ENCODE results near the gene DQX1. TPM values are rescaled to one million over a fixed set of nuclear protein-coding genes. Genes with fewer than 3 reads are reported as not detected.
A peak's percentile ranks its signal among the peaks of the same experiment; 100 is the strongest.

DQX1 gene
- total RNA-seq, 6 experiments from 2014 or later, result 0.14 to 0.40 TPM; not detected in 4

- no peak for TF ChIP-seq CTCF (IDR thresholded peaks at IDR 0.05)
- H3K9me3 Mint-ChIP-seq, result no peaks in the 10 kb centered on the region
- DNase-seq, result no peak
- no peak overlapping the region for H3K27ac Mint-ChIP-seq
- no peaks in the 10 kb centered on the region for H3K27me3 Mint-ChIP-seq (ENCODE audit: insufficient read depth)
- H3K36me3 Mint-ChIP-seq (ENCODE audit: low read depth), result peaks cover 9% of the 10 kb centered on the region
- H3K4me1 Mint-ChIP-seq (ENCODE audit: low read depth), result peaks cover 36% of the 10 kb centered on the region
- no peak overlapping the region for H3K4me3 Mint-ChIP-seq
These were observed 8.4 kb upstream of the DQX1 start for GRCh38 chr2:74534411-74534810.

- no peak for TF ChIP-seq CTCF (IDR thresholded peaks at IDR 0.05)
- Mint-ChIP-seq H3K36me3 (ENCODE audit: low read depth) (peaks cover 17% of the 10 kb centered on the region), H3K27ac (0 out of 2 replicates have a peak overlapping the region, but pooled peaks have one; percentile 32), H3K4me1 (ENCODE audit: low read depth) (peaks cover 39% of the 10 kb centered on the region), H3K4me3 (no peak overlapping the region), H3K9me3 (no peaks in the 10 kb centered on the region), H3K27me3 (ENCODE audit: insufficient read depth) (peaks cover 4% of the 10 kb centered on the region)
- no peak for DNase-seq
These were observed 7.4 kb upstream of the DQX1 start for GRCh38 chr2:74533464-74533863.

- DNase-seq, result peak; percentile 55
- peak; percentile 74 for TF ChIP-seq CTCF (IDR thresholded peaks at IDR 0.05)
- Mint-ChIP-seq H3K27ac (peak overlapping the region; percentile 74), H3K36me3 (ENCODE audit: low read depth) (peaks cover 23% of the 10 kb centered on the region), H3K9me3 (no peaks in the 10 kb centered on the region), H3K4me3 (peak overlapping the region; percentile 100), H3K27me3 (ENCODE audit: insufficient read depth) (peaks cover 4% of the 10 kb centered on the region), H3K4me1 (ENCODE audit: low read depth) (peaks cover 43% of the 10 kb centered on the region)
These were observed 6.2 kb upstream of the DQX1 start for GRCh38 chr2:74532222-74532621.

GRCh38 chr2:74531666-74532065 is 5.6 kb upstream of the DQX1 start:
- H3K27ac Mint-ChIP-seq, result peak overlapping the region; percentile 74
- peak overlapping the region; percentile 100 for H3K4me3 Mint-ChIP-seq
- H3K9me3 Mint-ChIP-seq, result no peaks in the 10 kb centered on the region
- H3K27me3 Mint-ChIP-seq (ENCODE audit: insufficient read depth), result peaks cover 4% of the 10 kb centered on the region
- H3K4me1 Mint-ChIP-seq (ENCODE audit: low read depth), result peaks cover 37% of the 10 kb centered on the region
- TF ChIP-seq CTCF (IDR thresholded peaks at IDR 0.05), result no peak
- no peak for DNase-seq
- H3K36me3 Mint-ChIP-seq (ENCODE audit: low read depth), result peaks cover 29% of the 10 kb centered on the region

GRCh38 chr2:74530239-74531187 is 4.5 kb upstream of the DQX1 start:
- peak; percentile 54 for DNase-seq
- peaks cover 37% of the 10 kb centered on the region for H3K4me1 Mint-ChIP-seq (ENCODE audit: low read depth)
- peaks cover 4% of the 10 kb centered on the region for H3K27me3 Mint-ChIP-seq (ENCODE audit: insufficient read depth)
- H3K36me3 Mint-ChIP-seq (ENCODE audit: low read depth), result peaks cover 39% of the 10 kb centered on the region
- H3K27ac Mint-ChIP-seq, result peak overlapping the region; percentile 74
- H3K4me3 Mint-ChIP-seq, result peak overlapping the region; percentile 100
- TF ChIP-seq CTCF (IDR thresholded peaks at IDR 0.05), result no peak
- no peaks in the 10 kb centered on the region for H3K9me3 Mint-ChIP-seq
